HCT116 (cell line): Measurements from ENCODE around the gene SERPINF2. TPM values are rescaled to one million over a fixed set of nuclear protein-coding genes. Genes with fewer than 3 reads are reported as not detected.

Source experiments
- ATAC-seq: fragments of 200-7000 bp; cut with Tn5 transposase; 2 replicates; pipeline ENCODE4 v1.9.1; 2020; ENCODE audit warnings: mild to moderate bottlenecking, moderate library complexity
- BruUV-seq: library from RNA; stranded (reverse); fragments of 400-500 nt; replicated peaks from 2 replicates; lab custom pipeline; 2021; lab: Mats Ljungman, UMichigan
- CTCF ChIA-PET: fragments of 300-600 bp; sonication (Branson Sonifier 250); formaldehyde crosslinking; loops from one replicate; lab custom pipeline; 2021; ENCODE audit warnings: antibody characterized with exemption; lab: Charles Lee
- POLR2A ChIA-PET: fragments of 300-600, 350-600 bp; sonication (Branson Sonifier 250); formaldehyde crosslinking; loops from one replicate; lab custom pipeline; 2021; ENCODE audit warnings: antibody characterized with exemption; lab: Charles Lee
- RAD21 ChIA-PET, 2 experiments: fragments of 300-600 bp; sonication (Branson Sonifier 250); formaldehyde crosslinking; loops; one replicate each; lab custom pipeline; 2023; ENCODE audit warnings: low total read pairs in 2 of 2; ENCODE audit not compliant: uncharacterized antibody in 2 of 2, unreplicated experiment in 2 of 2, low non-redundant PET in 1 of 2; lab: Charles Lee
- DNase-seq: peaks from one replicate; pipeline ENCODE4 v3.0.0-alpha.2; 2010; ENCODE audit warnings: low read depth, low spot score
- H2AFZ ChIP-seq: fragments of 200-600 bp; shearing (Covaris generic), sonication (generic); 2 replicates; pipeline ENCODE4 v1.6.1; 2017; ENCODE audit warnings: low read depth, mixed run types, mixed read lengths, antibody characterized with exemption, low read length; ENCODE audit not compliant: poor library complexity, severe bottlenecking
- H3K27ac ChIP-seq: 2 replicates; pipeline ENCODE4 v1.5.1; 2012; ENCODE audit warnings: low read depth, low read length
- H3K27me3 ChIP-seq: fragments of 200-600 bp; sonication (generic); 2 replicates; pipeline ENCODE4 v1.6.1; 2016; ENCODE audit warnings: mixed run types, low read length, mixed read lengths; ENCODE audit not compliant: insufficient read depth
- H3K36me3 ChIP-seq, 2 experiments: fragments of 200-500 bp in 1 of 2; fragments of 200-600 bp in 1 of 2; sonication (Bioruptor generic) in 1 of 2; sonication (generic) in 1 of 2; 2 replicates each; pipeline versions ENCODE4 v1.5.1 to v1.6.1; 2014 to 2016; ENCODE audit warnings: low read length in 2 of 2, inconsistent platforms in 1 of 2, mixed read lengths in 1 of 2, mixed run types in 1 of 2; ENCODE audit not compliant: insufficient read depth in 2 of 2, control insufficient read depth in 1 of 2
- H3K4me1 ChIP-seq, 2 experiments: fragments of 200-600 bp in 1 of 2; sonication (generic) in 1 of 2; 2 replicates each; pipeline versions ENCODE4 v1.5.1 to v1.6.1; 2012 to 2017; ENCODE audit warnings: low read length in 2 of 2, inconsistent platforms in 1 of 2, mild to moderate bottlenecking in 1 of 2, mixed read lengths in 1 of 2, mixed run types in 1 of 2, moderate library complexity in 1 of 2; ENCODE audit not compliant: insufficient read depth in 2 of 2, control insufficient read depth in 1 of 2
- H3K4me2 ChIP-seq: fragments of 200-600 bp; sonication (generic); 2 replicates; pipeline ENCODE4 v1.6.1; 2017; ENCODE audit warnings: mixed run types, low read length, mixed read lengths
- H3K4me3 ChIP-seq, 2 experiments: fragments of 200-600 bp in 1 of 2; sonication (generic) in 1 of 2; replicated peaks in 1 of 2; 2 replicates each; pipeline ENCODE4 v1.5.1; 2011 to 2016; ENCODE audit warnings: low read length in 2 of 2, control low read depth in 1 of 2, low read depth in 1 of 2, mild to moderate bottlenecking in 1 of 2, mixed read lengths in 1 of 2, mixed run types in 1 of 2
- H3K79me2 ChIP-seq: fragments of 200-600 bp; sonication (generic); 2 replicates; pipeline ENCODE4 v1.6.1; 2017; ENCODE audit warnings: mild to moderate bottlenecking, mixed run types, low read length, moderate library complexity, mixed read lengths; ENCODE audit not compliant: insufficient read depth
- H3K9ac ChIP-seq: fragments of 200-600 bp; sonication (generic); 2 replicates; pipeline ENCODE4 v1.6.1; 2016; ENCODE audit warnings: low read length, mixed read lengths
- H3K9me2 ChIP-seq: fragments of 200-600 bp; sonication (generic), shearing (Covaris generic); 2 replicates; pipeline ENCODE4 v1.6.1; 2017; ENCODE audit warnings: mixed run types, mild to moderate bottlenecking, moderate library complexity; ENCODE audit not compliant: insufficient read depth
- H3K9me3 ChIP-seq, 2 experiments: fragments of 200-500 bp in 1 of 2; fragments of 200-600 bp in 1 of 2; sonication (Bioruptor generic) in 1 of 2; sonication (generic) in 1 of 2; 2 replicates each; pipeline ENCODE4 v1.6.1; 2014 to 2017; ENCODE audit warnings: low read length in 2 of 2, mixed read lengths in 2 of 2, inconsistent platforms in 1 of 2, low read depth in 1 of 2, mild to moderate bottlenecking in 1 of 2, mixed run types in 1 of 2, moderate library complexity in 1 of 2; ENCODE audit not compliant: control insufficient read depth in 1 of 2, insufficient read depth in 1 of 2
- H4K20me1 ChIP-seq: fragments of 200-600 bp; sonication (generic), shearing (Covaris generic); 2 replicates; pipeline ENCODE4 v1.6.1; 2017; ENCODE audit warnings: mixed run types, mild to moderate bottlenecking, moderate library complexity; ENCODE audit not compliant: insufficient read depth
- EGR1 ChIP-seq: IDR thresholded peaks from 2 replicates; pipeline ENCODE4 v1.6.1; 2012; ENCODE audit warnings: low read depth
- FOSL1 ChIP-seq: IDR thresholded peaks from 2 replicates; pipeline ENCODE4 v1.6.1; 2012; ENCODE audit warnings: low read depth
- JUND ChIP-seq: IDR thresholded peaks from 2 replicates; pipeline ENCODE4 v1.6.1; 2012
- POLR2AphosphoS5 ChIP-seq: IDR thresholded peaks from 2 replicates; pipeline ENCODE4 v1.6.1; 2011; ENCODE audit warnings: mild to moderate bottlenecking, low read depth, low read length, moderate library complexity
- SIN3A ChIP-seq: IDR thresholded peaks from 2 replicates; pipeline ENCODE4 v1.6.1; 2012; ENCODE audit warnings: low read depth
- SP1 ChIP-seq: IDR thresholded peaks from 2 replicates; pipeline ENCODE4 v1.6.1; 2012; ENCODE audit warnings: low read depth
- YY1 ChIP-seq: IDR thresholded peaks from 2 replicates; pipeline ENCODE4 v1.6.1; 2011; ENCODE audit warnings: low read length, low read depth, moderate library complexity, mild to moderate bottlenecking; ENCODE audit not compliant: insufficient replicate concordance; ENCODE audit errors: extremely low read depth
- ZFX ChIP-seq: fragments of 450-650 bp; IDR thresholded peaks from 2 replicates; pipeline ENCODE4 v1.6.1; 2017
- intact Hi-C: fragments of 100-400 bp; cut with micrococcal nuclease; formaldehyde crosslinking; loops from 2 replicates; pipeline ENCODE4 v1.10.0; 2022
- total RNA-seq: library from RNA; stranded (reverse); gene quantifications from one replicate; pipeline ENCODE4 v1.2.1, GENCODE V29; 2021; ENCODE audit not compliant: unreplicated experiment
- TF ChIP-seq, protein P1 (sequence below): IDR thresholded peaks from 2 replicates; pipeline ENCODE4 v1.6.1; 2012
- TF ChIP-seq, protein P2 (sequence below): IDR thresholded peaks from 2 replicates; pipeline ENCODE4 v1.6.1; 2012; ENCODE audit warnings: low read depth

Gene SERPINF2
- total RNA-seq, 1 experiment from 2014 or later, result 2.5 TPM

DNA sequence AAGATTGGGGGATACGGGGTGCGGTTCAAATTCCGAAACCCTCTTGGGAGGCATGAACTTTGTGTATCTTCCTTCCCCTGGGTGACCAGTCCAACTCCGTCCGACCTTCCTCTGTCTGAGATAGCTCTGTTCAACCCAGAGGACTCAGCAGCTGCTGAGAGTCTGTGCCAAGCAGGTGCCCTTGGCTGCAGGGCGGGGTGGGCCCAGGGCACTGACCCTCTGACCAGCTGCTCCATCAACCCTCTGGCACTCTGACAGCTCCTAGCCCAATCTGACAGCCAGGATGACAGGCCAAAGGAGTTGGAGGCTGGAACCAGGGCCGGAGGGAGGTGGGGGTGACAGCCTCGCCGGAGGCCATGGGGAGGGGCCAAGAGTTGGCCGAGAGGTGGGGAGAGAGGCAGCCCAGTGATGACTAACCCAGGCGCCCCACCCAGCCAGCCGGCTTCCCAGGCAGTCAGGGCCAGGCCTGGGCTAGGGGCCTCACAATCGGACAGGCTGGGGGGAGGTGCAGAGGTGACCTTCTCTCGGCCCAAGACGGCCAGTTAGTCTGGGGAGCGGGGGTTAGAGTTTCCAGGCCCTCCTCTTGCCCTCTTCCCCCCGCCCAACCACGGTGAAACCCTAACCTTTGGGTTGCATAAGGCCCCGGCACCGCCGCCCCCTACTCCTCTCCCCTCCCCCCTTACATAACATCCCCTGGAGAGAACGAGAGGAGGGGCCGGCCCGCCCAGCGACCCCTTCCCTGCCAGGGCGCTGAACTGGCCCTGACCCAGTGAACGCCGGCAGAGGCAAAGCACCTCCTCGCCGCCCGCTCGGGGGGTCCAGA lies 27.5 kb upstream of the SERPINF2 start:
- DNase-seq (peak; percentile 45), ATAC-seq (peak; percentile 28)
- no peaks in the 10 kb centered on the region for H3K27me3 ChIP-seq
- TF ChIP-seq SIN3A (peak; percentile 83), EGR1 (no peak), SP1 (peak; percentile 21; the same call in 1 of the 2 replicates), POLR2AphosphoS5 (peak; percentile 45), YY1 (peak; percentile 11), JUND (peak; percentile 46), FOSL1 (peak; percentile 33; the same call in 1 of the 2 replicates), ZFX (0 out of 2 replicates have a peak, but pooled peaks have one; percentile 13)
- TF ChIP-seq, protein P1, sequence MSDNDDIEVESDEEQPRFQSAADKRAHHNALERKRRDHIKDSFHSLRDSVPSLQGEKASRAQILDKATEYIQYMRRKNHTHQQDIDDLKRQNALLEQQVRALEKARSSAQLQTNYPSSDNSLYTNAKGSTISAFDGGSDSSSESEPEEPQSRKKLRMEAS, result peak; percentile 26
- TF ChIP-seq, protein P2, sequence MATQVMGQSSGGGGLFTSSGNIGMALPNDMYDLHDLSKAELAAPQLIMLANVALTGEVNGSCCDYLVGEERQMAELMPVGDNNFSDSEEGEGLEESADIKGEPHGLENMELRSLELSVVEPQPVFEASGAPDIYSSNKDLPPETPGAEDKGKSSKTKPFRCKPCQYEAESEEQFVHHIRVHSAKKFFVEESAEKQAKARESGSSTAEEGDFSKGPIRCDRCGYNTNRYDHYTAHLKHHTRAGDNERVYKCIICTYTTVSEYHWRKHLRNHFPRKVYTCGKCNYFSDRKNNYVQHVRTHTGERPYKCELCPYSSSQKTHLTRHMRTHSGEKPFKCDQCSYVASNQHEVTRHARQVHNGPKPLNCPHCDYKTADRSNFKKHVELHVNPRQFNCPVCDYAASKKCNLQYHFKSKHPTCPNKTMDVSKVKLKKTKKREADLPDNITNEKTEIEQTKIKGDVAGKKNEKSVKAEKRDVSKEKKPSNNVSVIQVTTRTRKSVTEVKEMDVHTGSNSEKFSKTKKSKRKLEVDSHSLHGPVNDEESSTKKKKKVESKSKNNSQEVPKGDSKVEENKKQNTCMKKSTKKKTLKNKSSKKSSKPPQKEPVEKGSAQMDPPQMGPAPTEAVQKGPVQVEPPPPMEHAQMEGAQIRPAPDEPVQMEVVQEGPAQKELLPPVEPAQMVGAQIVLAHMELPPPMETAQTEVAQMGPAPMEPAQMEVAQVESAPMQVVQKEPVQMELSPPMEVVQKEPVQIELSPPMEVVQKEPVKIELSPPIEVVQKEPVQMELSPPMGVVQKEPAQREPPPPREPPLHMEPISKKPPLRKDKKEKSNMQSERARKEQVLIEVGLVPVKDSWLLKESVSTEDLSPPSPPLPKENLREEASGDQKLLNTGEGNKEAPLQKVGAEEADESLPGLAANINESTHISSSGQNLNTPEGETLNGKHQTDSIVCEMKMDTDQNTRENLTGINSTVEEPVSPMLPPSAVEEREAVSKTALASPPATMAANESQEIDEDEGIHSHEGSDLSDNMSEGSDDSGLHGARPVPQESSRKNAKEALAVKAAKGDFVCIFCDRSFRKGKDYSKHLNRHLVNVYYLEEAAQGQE, result no peak
- intact Hi-C loops, result loop anchor here (10.0 kb wide), 1 partner anchor 690 kb away; the partner anchor contains the start of gene MNT
- peak overlapping the region; percentile 86 for H3K9ac ChIP-seq
- H4K20me1 ChIP-seq, result no peaks in the 10 kb centered on the region
- H3K27ac ChIP-seq, result peak overlapping the region; percentile 91
- POLR2A ChIA-PET, result interaction anchor here (0.8 to 1.6 kb wide), 8 partner anchors 12 to 461 kb away, joined by 3 to 6 read pairs (median 4); partner anchors contain the start of genes PRPF8 and RILP
- H3K79me2 ChIP-seq, result peaks cover 33% of the 10 kb centered on the region; the same call in 1 of the 2 replicates
- no TSS peak for BruUV-seq
- CTCF ChIA-PET, result interaction anchor here (1.0 to 2.3 kb wide), 5 partner anchors 46 to 141 kb away, joined by 3 to 12 read pairs (median 7); no protein-coding TSS in a partner anchor
- H3K4me1 ChIP-seq, result peaks cover 31 to 67% of the 10 kb centered on the region in 2 experiments
- H3K4me3 ChIP-seq, result peak overlapping the region; percentile 76 to 85
- no peaks in the 10 kb centered on the region for H3K9me3 ChIP-seq
- RAD21 ChIA-PET, result interaction anchor here in 1 of 2 experiments (1.3 to 1.5 kb wide), 2 partner anchors 69 to 194 kb away, joined by 3 read pairs; no protein-coding TSS in a partner anchor
- H3K36me3 ChIP-seq, result peaks cover 0 to 20% of the 10 kb centered on the region in 2 experiments; a peak in 1 of 4 replicates
- no peak overlapping the region for H2AFZ ChIP-seq
- peak overlapping the region; percentile 86 for H3K4me2 ChIP-seq
- H3K9me2 ChIP-seq, result no peaks in the 10 kb centered on the region
